Right lobe of liver (tissue), 4 donors: Measurements from ENCODE around the gene PCK1.

Experiments
- CTCF ChIP-seq, 4 donors: fragments of 200-600 bp in 3 of 4; fragments of 450-650 bp in 1 of 4; IDR thresholded peaks; one replicate each; pipeline versions ENCODE4 v1.5.1 to v1.8.0; 2016 to 2022; ENCODE audit warnings: antibody characterized with exemption in 4 of 4, mild to moderate bottlenecking in 2 of 4
- POLR2A ChIP-seq: fragments of 450-650 bp; IDR thresholded peaks from one replicate; pipeline ENCODE4 v1.6.1; 2017; ENCODE audit warnings: antibody characterized with exemption, mild to moderate bottlenecking
- donor health status: DM: no; HTN: no; CAD: no.
- donor health status: DM: no; HTN: no; CAD: no.
- donor health status: DM: no; HTN: yes; CAD: no.

GRCh38 chr20:57590485-57591288 is 29.8 kb downstream of the PCK1 start:
- no peak for TF ChIP-seq POLR2A
- TF ChIP-seq CTCF (IDR thresholded peaks at IDR 0.05), result no peak
